PFSK-1 (cell line): Measurements from ENCODE around the gene CEBPZOS.
A peak's percentile ranks its signal among the peaks of the same experiment; 100 is the strongest.
"Not testable (repeated sequence)": the region's sequence is repeated elsewhere in the genome, so short reads cannot be mapped to it uniquely, and the experiment has no call there.

Experiments used
- POLR2AphosphoS5 ChIP-seq: IDR thresholded peaks from 2 replicates; pipeline ENCODE4 v1.6.1; 2012; ENCODE audit warnings: low read depth, mild to moderate bottlenecking, control low read depth, low read length, moderate library complexity
- SIN3A ChIP-seq: IDR thresholded peaks from 2 replicates; pipeline ENCODE4 v1.6.1; 2012; ENCODE audit warnings: mild to moderate bottlenecking, low read length, moderate library complexity, borderline replicate concordance; ENCODE audit not compliant: insufficient read depth
- TAF1 ChIP-seq: IDR thresholded peaks from 2 replicates; pipeline ENCODE4 v1.6.1; 2012; ENCODE audit warnings: low read length, control low read depth, borderline replicate concordance; ENCODE audit not compliant: insufficient read depth
- TF ChIP-seq, protein P1 (sequence below), 2 experiments: IDR thresholded peaks; 2 replicates each; pipeline versions ENCODE4 v1.6.1 to v1.8.0; 2011 to 2012; ENCODE audit warnings: low read depth in 2 of 2, low read length in 2 of 2, control low read depth in 1 of 2, inconsistent platforms in 1 of 2, mild to moderate bottlenecking in 1 of 2, moderate library complexity in 1 of 2; ENCODE audit not compliant: insufficient read depth in 1 of 2

- TF ChIP-seq, protein P1, sequence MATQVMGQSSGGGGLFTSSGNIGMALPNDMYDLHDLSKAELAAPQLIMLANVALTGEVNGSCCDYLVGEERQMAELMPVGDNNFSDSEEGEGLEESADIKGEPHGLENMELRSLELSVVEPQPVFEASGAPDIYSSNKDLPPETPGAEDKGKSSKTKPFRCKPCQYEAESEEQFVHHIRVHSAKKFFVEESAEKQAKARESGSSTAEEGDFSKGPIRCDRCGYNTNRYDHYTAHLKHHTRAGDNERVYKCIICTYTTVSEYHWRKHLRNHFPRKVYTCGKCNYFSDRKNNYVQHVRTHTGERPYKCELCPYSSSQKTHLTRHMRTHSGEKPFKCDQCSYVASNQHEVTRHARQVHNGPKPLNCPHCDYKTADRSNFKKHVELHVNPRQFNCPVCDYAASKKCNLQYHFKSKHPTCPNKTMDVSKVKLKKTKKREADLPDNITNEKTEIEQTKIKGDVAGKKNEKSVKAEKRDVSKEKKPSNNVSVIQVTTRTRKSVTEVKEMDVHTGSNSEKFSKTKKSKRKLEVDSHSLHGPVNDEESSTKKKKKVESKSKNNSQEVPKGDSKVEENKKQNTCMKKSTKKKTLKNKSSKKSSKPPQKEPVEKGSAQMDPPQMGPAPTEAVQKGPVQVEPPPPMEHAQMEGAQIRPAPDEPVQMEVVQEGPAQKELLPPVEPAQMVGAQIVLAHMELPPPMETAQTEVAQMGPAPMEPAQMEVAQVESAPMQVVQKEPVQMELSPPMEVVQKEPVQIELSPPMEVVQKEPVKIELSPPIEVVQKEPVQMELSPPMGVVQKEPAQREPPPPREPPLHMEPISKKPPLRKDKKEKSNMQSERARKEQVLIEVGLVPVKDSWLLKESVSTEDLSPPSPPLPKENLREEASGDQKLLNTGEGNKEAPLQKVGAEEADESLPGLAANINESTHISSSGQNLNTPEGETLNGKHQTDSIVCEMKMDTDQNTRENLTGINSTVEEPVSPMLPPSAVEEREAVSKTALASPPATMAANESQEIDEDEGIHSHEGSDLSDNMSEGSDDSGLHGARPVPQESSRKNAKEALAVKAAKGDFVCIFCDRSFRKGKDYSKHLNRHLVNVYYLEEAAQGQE (IDR thresholded peaks at IDR 0.05; ENCODE audit: insufficient read depth in 1 of 2, low read depth in 2 of 2, low read length in 2 of 2), result not testable (repeated sequence)
- TF ChIP-seq POLR2AphosphoS5, result 0 out of 2 replicates have a peak, but pooled peaks have one; percentile 16
- not testable (repeated sequence) for TF ChIP-seq SIN3A, TAF1
Measured at GRCh38 chr2:37205071-37205661, 8.9 kb downstream of the CEBPZOS start.
